Measurements from ENCODE around the gene GSTM1.
"Not testable (repeated sequence)": the region's sequence is repeated elsewhere in the genome, so short reads cannot be mapped to it uniquely, and the experiment has no call there.

The GSTM1 gene

DNA sequence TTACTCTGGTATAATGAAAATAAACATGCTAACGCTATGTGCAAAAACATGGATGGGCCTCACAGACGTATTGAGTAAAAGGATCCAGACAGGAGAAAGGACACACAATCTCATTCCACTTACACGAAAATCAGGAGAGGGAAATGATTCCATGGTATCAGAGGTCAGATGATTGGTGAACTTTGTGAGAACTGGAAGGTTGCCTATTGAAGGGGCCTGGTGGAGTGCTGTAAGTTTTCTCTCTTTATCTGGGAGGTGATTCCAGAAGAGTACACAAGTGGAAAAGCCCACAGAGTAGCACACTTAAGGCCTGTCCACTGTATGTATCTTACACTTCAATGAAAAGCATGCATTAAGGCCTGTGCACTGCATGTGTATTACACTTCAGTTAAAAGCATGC lies 10.2 kb upstream of the GSTM1 start:
- no peak for TF ChIP-seq GATA2 (IDR thresholded peaks at IDR 0.05; ENCODE audit: low read depth, low read length)
- no peak for TF ChIP-seq GATA3 (IDR thresholded peaks at IDR 0.05; ENCODE audit: low read depth, low read length)

DNA sequence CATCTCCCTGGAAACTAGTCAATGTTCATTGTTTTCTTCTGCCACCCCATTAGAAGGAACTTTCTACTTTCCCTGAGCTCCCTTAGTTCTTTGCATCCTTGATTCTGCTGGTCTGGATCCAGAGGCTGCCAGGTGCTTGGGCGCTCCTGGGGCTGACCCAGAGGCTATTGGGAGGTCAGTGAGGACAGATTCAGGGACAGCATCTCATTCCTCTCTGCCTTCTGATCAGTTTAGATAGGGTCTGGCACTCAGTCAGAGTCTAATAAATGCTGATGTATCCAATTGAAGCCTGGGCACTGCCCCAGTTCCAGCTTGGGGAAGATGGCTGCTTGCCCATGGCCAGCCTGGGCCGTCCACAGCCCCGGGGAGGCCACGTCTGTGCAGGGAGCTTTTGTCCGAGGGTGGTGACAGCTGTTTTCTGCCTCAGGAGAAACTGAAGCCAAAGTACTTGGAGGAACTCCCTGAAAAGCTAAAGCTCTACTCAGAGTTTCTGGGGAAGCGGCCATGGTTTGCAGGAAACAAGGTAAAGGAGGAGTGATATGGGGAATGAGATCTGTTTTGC lies 2.3 kb downstream of the GSTM1 start:
- TF ChIP-seq GATA3 (IDR thresholded peaks at IDR 0.05; ENCODE audit: low read depth, low read length) = no peak
- no peak for TF ChIP-seq GATA2 (IDR thresholded peaks at IDR 0.05; ENCODE audit: low read depth, low read length)

DNA sequence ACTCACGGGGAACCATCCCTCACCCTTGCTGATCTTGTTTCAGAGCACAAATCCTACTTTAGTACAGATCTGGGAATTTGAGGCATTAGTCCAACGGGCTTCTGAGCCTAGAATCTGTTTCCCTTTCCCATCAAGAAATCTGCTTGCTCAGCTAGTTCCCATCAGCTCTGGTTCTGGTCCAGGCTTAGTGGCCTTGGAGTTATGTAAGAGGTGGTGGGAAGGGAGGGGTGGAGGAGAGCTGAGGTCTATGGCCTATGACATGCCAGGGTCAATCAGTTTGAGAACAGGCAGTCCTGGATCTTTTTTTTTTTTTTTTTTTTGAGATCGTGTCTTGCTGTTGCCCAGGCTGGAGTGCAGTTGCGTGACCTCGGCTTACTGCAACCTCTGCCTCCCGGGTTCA lies 4.1 kb downstream of the GSTM1 start:
- TF ChIP-seq GATA3 (IDR thresholded peaks at IDR 0.05; ENCODE audit: low read depth, low read length) (no peak), GATA2 (IDR thresholded peaks at IDR 0.05; ENCODE audit: low read depth, low read length) (no peak)

DNA sequence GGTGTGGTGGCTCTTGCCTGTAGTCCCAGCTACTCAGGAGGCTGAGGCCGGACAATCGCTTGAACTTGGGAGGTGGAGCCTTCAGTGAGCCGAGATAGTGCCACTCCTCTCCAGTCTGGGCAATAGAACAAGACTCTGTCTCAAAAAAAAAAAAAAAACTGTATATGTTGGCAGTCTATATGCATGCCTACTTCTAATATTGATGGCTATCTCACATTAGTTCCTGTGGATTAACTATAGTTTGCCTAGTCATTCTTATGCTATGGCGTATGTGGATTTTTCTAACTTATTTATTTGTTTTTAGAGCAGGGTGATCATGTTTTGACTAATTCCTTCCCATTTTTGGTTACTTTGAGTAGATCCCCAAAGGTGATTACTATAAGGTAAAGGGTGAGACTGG lies 9.4 kb downstream of the GSTM1 start:
- TF ChIP-seq GATA2 (IDR thresholded peaks at IDR 0.05; ENCODE audit: low read depth, low read length) (no peak), GATA3 (IDR thresholded peaks at IDR 0.05; ENCODE audit: low read depth, low read length) (no peak)

DNA sequence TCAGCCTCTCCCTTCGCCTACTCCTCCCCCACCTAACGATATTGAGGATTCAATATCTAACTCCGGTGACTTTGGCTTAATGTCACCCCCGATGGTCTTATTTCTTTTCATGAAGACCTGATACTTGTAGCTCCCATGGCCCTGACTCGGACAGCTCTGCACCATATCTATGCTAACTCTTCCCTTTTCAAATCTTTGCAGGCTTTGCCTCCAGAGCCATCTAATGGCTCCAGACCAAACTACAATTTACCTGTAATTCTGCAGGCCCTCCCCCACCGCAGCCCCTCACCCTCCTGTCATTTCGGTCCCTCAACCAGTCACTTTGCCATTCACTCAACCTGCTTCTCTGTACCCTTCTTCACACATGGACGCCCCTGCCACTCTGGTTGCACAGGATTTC lies 16.6 kb downstream of the GSTM1 start:
- TF ChIP-seq GATA3 (IDR thresholded peaks at IDR 0.05; ENCODE audit: low read depth, low read length) (no peak), GATA2 (IDR thresholded peaks at IDR 0.05; ENCODE audit: low read depth, low read length) (no peak)

DNA sequence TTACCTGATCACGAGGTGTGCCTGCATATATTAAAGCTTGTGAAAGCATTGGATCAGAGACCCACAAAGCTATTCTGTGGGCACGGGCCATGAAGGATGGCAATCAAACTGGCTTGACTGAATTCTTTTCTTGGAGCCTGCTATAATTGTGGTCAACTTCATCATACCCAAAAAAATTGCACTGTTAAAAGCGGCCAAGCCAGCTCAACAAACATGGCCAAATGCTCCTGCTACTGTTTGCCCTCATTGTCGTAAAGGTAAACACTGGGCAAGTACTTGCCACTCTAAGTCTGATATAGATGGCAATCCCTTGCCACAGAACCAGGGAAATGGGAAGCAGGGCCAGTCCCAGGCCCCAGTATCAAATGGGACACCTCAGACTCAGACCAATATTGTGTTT lies 17.8 kb downstream of the GSTM1 start:
- no peak for TF ChIP-seq GATA2 (IDR thresholded peaks at IDR 0.05; ENCODE audit: low read depth, low read length)
- no peak for TF ChIP-seq GATA3 (IDR thresholded peaks at IDR 0.05; ENCODE audit: low read depth, low read length)

DNA sequence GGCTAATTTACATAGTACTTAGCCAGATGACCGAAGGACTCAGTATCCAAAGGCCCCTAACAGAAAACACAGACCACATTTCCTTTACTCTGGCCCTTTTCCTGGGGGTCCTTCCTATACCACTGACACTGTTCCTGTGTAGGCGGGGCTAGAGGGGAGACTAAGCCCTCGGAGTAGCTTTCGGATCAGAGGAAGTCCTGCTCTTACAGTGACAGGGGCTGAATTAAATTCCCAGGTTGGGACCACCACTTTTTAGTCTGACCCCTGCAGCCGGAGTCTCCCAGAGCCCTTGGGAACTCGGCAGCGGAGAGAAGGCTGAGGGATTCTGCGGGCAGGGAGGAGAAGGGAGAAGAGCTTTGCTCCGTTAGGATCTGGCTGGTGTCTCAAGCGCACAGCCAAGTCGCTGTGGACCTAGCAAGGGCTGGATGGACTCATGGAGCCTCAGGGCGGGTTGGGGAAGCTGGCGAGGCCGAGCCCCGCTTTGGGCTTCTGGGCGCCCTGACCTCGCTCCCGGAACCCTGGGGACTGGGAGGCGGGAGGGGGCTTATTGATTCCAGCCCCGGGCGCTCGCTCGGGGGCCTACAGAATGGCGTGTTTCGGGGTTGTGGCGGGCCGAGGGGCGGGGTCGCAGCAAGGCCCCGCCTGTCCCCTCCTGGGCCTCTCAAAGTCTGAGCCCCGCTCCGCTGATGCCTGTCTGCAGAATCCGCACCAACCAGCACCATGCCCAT lies 24.1 kb downstream of the GSTM1 start, which contains the start of gene GSTM5:
Gene GSTM5, plus strand, starts transcription at position 659 of the 728 bp plus-strand sequence. Its CDS starts 62 bp downstream, at position 721.
- TF ChIP-seq GATA3, GATA2 (IDR thresholded peaks at IDR 0.05; ENCODE audit: low read depth, low read length): not testable (repeated sequence)

DNA sequence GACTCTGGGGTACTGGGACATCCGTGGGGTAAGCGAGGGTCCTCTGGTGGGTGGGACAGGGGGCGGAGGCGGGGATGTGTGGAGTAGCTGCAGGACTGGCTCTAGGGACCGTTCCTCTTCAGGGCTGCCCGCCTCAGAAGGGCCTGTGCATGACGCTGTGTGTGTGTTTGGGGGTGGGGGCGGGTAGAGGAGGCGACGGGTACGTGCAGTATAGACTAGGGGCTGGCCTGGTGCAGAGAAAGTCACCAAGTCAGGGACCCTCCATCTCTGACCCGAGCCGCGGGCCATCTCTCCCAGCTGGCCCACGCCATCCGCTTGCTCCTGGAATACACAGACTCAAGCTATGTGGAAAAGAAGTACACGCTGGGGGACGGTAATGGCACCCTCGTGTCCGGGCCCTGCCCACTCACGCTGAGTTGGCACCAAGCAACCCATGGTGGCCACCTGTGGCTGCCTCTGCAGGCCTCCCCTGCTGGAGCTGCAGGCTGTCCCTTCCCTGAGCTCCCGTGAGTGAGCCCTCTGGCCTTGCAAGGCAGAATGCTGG lies 24.8 kb downstream of the GSTM1 start:
- no peak for TF ChIP-seq GATA2 (IDR thresholded peaks at IDR 0.05; ENCODE audit: low read depth, low read length)
- no peak for TF ChIP-seq GATA3 (IDR thresholded peaks at IDR 0.05; ENCODE audit: low read depth, low read length)

DNA sequence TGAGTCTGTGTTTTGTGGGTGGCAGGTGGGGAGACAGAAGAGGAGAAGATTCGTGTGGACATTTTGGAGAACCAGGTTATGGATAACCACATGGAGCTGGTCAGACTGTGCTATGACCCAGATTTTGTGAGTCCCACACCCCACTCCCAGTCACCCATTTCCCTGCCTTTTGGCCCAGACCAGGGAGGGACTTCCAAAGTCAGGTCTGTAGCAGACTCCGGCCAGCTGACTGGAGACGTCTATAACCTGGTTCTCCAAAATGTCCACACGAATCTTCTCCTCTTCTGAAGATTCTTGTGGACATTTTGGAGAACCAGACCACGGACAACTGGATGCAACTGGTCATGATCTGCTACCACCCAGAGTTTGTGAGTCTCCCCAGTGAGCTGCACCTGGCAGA lies 26.0 kb downstream of the GSTM1 start:
- TF ChIP-seq GATA3 (IDR thresholded peaks at IDR 0.05; ENCODE audit: low read depth, low read length) (no peak), GATA2 (IDR thresholded peaks at IDR 0.05; ENCODE audit: low read depth, low read length) (no peak)

DNA sequence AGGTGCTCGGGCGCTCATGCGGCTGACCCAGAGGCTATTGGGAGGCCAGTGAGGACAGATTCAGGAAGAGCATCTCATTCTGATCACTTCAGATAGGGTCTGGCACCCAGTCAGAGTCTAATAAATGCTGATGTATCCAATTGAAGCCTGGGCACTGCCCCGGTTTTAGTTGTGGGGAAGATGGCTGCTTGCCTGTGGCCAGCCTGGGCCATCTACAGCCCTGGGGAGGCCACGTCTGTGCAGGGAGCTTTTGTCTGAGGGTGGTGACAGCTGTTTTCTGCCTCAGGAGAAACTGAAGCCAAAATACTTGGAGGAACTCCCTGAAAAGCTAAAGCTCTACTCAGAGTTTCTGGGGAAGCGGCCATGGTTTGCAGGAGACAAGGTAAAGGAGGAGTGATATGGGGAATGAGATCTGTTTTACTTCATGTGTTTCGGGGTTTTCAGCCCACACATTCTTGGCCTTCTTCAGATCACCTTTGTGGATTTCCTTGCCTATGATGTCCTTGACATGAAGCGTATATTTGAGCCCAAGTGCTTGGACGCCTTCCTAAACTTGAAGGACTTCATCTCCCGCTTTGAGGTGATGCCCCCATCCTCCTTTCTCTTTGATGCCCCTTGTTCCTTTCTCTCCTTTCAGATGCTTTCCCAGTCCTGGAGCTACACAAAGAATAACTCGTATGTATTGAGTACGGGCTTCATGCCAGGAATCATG lies 27.2 kb downstream of the GSTM1 start:
- TF ChIP-seq GATA2 (IDR thresholded peaks at IDR 0.05; ENCODE audit: low read depth, low read length) = no peak
- no peak for TF ChIP-seq GATA3 (IDR thresholded peaks at IDR 0.05; ENCODE audit: low read depth, low read length)

DNA sequence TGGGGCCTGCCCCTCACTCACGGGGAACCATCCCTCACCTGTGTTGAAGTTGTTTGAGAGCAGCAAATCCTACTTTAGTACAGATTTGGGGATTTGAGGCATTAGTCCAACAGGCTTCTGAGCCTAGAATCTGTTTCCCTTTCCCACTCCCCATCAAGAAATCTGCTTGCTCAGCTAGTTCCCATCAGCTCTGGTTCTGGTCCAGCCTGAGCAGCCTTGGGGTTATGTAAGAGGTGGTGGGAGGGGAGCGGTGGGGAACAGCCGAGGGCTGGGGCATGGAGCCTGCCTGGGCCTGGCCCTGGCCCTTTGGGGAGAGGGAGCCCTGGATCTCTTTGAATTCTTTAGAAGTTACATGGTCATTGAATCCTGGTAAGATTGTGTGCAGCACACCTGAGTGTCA lies 28.5 kb downstream of the GSTM1 start:
- TF ChIP-seq GATA3 (IDR thresholded peaks at IDR 0.05; ENCODE audit: low read depth, low read length) (no peak), GATA2 (IDR thresholded peaks at IDR 0.05; ENCODE audit: low read depth, low read length) (no peak)

DNA sequence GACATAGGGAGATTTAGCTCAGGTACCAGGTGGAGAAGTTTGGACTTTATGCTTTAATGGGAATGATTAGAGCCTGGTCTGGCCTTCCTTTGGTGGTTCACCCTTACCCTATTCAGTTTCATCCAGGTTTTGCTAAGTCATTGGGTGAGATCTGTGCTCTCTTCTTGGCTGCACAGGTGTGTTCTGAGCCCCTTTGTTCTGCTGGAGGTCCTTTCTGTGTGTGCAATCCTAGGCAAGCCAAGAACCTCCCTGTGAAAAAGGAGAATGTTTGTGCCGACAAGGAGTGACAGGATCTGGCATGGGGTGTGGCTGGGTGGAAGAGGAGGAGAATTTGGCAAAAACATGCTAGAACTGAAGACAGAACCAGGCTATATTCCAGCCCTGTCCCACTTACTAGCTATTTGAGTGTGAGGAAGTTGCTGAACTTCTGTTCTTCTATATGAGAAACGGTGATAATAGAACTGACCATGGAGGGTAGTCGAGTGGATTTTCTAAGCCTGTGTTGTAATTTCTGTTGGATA lies 29.0 kb downstream of the GSTM1 start:
- no peak for TF ChIP-seq GATA3 (IDR thresholded peaks at IDR 0.05; ENCODE audit: low read depth, low read length)
- no peak for TF ChIP-seq GATA2 (IDR thresholded peaks at IDR 0.05; ENCODE audit: low read depth, low read length)

DNA sequence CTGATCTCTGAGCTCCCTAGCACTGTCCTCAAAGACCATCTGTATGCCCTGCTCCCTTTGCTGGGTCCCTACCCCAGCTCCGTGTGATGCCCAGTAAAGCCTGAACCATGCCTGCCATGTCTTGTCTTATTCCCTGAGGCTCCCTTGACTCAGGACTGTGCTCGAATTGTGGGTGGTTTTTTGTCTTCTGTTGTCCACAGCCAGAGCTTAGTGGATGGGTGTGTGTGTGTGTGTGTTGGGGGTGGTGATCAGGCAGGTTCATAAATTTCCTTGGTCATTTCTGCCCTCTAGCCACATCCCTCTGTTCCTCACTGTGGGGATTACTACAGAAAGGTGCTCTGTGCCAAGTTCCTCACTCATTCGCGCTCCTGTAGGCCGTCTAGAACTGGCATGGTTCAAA lies 30.1 kb downstream of the GSTM1 start:
- TF ChIP-seq GATA2 (IDR thresholded peaks at IDR 0.05; ENCODE audit: low read depth, low read length) (no peak), GATA3 (IDR thresholded peaks at IDR 0.05; ENCODE audit: low read depth, low read length) (no peak)

DNA sequence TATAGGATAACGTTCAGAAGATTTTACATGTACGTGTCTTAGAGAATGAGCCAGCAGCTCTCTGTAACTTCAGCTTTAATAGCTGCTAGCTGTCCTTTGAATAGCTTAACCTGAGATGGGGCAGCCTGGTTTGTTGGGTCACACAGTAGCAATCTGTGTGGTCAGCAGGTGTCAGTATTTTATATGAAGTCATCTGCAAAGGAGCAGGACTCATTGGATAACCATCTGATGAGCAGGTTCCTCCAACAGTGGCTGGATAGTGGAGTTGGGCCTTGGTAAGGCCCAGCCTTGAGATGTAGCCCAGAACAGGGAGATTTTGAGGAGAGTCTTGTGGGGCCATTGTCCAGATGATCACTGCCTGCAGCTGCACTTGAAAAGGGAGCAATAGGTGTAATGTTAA lies 30.9 kb downstream of the GSTM1 start:
- TF ChIP-seq GATA3 (IDR thresholded peaks at IDR 0.05; ENCODE audit: low read depth, low read length) = no peak
- TF ChIP-seq GATA2 (IDR thresholded peaks at IDR 0.05; ENCODE audit: low read depth, low read length) = no peak

All from SH-SY5Y (cell line).